Measurements from ENCODE around the gene ANO10.
"Not testable (repeated sequence)": the region's sequence is repeated elsewhere in the genome, so short reads cannot be mapped to it uniquely, and the experiment has no call there.

The ANO10 gene

GRCh38 chr3:43473244-43473643 is 148.6 kb downstream of the ANO10 start:
- DNase-seq (ENCODE audit: low read depth) = no peak

- peak; percentile 49 for DNase-seq (ENCODE audit: low read depth)
Measured at GRCh38 chr3:43468133-43468532, 153.7 kb downstream of the ANO10 start.

- no peak for DNase-seq (ENCODE audit: low read depth)
Measured at GRCh38 chr3:43465109-43465508, 156.7 kb downstream of the ANO10 start.

DNA sequence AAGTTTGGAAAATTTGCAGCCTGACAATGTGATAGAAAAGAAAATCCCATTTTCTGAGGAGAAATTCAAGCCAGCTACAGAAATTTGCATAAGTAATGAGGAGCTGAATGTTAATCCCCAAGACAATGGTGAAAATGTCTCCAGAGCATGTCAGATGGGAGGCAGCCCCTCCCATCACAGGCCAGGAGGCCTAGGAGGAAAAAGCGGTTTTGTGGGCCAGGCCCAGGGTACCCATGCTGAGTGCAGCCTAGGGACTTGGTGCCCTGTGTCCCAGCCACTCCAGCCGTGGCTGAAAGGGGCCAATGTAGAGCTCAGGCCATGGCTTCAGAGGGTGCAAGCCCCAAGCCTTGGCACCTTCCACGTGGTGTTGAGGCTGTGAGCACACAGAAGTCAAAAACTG is 159.2 kb downstream of the ANO10 start:
- not testable (repeated sequence) for DNase-seq (ENCODE audit: low read depth)

- DNase-seq (ENCODE audit: low read depth) = peak; percentile 27
Measured at GRCh38 chr3:43461345-43461744, 160.5 kb downstream of the ANO10 start.

DNA sequence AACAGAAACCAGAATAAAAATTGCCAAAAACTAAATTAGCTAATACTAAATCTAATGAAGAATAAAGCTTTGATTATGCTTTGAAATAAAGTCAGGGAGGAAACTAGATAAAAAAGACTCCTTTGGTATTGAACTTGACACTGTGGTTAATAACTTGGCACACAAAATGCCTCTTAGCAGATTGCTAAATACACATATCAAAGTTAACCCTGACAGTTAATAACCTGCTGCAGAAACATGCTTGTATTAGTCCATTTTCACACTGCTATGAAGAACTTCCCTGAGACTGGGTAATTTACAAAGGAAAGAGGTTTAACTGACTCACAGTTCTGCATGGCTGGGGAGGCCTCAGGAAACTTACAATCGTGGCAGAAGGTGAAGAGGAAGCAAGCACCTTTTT is 164.8 kb downstream of the ANO10 start:
- not testable (repeated sequence) for DNase-seq (ENCODE audit: low read depth)

GRCh38 chr3:43455233-43455632 is 166.6 kb downstream of the ANO10 start:
- peak; percentile 91 for DNase-seq (ENCODE audit: low read depth)

DNA sequence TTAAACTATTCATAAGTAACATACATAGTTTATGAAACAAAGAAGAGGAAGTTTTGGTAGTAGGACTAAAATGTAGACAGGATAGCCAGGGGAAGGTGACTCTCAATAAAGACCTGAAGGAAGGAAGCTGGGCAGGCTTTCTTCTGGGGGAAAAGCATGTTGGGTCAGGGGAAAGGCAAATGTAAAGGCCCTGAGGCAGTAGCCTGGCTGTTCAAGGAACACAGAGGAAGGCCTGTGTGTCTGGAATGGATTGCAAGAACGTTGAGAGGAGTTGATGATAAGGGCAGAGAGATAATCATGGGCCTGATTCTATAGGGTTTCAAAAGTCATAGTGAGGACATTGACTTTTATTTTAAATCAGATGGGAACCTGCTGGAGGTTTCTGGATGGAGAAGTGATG is 167.8 kb downstream of the ANO10 start:
- no peak for DNase-seq (ENCODE audit: low read depth)

DNA sequence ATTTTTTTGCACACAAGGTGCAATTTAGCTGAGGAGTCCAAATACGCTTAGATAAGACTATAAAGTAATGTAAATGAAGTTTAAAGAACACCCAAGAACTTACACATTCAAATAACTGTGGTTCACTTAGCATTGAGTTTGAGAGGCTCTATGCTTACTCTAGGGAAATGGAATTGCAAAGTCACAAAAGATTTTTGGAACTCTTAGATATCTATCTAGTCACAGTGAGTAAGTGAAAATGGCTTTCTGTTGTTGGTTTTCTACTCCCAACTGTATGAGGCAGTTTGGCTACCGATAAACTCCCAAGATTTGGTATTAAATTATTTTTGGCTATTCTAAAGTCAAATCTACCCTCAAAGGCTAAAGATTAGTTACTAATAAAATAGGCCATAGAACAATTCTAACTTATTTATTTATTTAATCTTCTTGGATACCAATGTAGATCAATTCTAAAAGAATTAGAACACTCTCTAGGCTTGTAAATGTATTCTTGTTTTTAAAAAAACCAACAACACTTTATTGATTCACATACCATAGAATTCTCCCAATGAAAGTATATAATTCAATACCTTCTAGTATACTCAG is 170.0 kb downstream of the ANO10 start:
- no peak for DNase-seq (ENCODE audit: low read depth)

DNA sequence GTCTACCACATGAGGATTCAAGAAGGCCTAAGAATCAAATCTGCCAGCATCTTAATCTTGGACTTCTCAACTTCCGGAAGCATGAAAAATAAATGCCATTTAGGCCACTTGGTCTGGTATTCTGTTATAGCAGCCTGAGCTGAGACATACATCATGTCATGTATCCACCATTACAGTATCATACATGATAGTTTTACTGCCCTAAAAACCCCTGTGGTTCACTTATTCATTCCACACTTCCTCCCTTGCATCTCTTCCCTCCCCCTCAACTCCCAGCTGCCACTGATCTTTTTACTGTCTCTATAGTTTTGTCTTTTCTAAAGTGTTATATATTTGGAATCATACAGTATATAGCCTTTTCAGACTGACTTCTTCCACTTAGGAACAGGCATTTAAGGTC is 173.7 kb downstream of the ANO10 start:
- no peak for DNase-seq (ENCODE audit: low read depth)

DNA sequence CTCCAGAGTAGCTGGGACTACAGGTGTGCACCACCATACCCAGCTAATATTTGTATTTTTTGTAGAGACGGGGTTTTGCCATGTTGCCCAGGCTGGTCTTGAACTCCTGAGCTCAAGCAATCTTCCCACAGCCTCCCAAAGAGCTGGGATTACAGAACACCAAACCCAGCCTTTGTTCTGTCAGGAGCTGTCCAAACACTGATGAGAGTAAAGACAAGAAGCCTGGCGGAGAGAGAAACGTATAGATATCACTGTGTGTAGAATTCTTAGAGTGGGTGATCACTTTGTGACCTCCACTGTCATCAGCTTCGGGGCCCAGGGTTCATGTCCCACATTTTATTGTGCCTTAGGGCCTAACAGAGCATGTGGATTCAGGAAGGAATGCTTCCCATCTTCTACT is 176.0 kb downstream of the ANO10 start:
- DNase-seq (ENCODE audit: low read depth) = no peak

DNA sequence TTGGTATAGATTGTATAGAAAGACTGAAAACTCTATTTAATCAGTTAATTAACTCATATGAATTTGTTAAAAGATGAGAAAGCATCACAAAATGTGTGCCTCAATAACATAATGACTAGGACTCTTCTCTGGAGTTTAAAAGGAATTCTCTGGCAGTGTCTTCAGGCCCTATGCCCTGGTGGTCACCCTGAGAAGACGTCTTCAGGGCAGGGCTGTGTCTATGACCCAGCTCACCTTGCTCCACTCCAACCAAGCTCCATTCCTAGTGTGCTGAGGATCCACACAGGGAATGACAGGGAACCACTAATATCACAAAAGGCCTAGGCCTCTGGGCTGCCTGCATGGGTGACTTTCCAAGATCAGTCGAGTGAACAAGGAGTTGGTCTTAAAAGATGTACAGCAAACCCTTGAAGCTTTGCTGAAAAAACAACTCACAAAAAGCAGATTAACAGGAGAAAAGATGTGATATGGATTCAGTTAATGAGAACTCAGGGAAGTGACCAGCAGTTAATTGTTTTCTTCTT is 178.9 kb downstream of the ANO10 start:
- DNase-seq (ENCODE audit: low read depth) = no peak

- no peak for DNase-seq (ENCODE audit: low read depth)
Measured at GRCh38 chr3:43436507-43437140, 185.2 kb downstream of the ANO10 start.

GRCh38 chr3:43435706-43436105 is 186.1 kb downstream of the ANO10 start:
- DNase-seq (ENCODE audit: low read depth) = no peak

DNA sequence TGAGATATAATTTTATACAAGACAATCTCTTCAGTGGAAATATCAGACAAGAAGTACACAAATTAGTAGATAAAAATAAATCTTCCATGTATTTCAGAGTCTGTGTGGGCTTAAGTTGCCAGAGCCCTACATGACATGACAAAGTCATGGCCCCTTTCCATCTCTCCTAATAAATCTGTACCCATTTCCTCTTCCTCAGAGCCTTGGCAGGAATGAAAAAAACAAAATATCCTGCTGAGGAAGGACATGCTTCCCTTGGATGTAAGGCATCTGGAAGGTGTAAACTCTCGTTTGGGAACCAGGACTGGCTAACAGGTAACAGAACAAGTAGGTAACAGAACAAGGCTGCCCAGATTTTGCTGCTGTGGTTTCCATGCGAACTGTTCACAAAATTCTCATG is 187.4 kb downstream of the ANO10 start:
- DNase-seq (ENCODE audit: low read depth) = no peak

DNA sequence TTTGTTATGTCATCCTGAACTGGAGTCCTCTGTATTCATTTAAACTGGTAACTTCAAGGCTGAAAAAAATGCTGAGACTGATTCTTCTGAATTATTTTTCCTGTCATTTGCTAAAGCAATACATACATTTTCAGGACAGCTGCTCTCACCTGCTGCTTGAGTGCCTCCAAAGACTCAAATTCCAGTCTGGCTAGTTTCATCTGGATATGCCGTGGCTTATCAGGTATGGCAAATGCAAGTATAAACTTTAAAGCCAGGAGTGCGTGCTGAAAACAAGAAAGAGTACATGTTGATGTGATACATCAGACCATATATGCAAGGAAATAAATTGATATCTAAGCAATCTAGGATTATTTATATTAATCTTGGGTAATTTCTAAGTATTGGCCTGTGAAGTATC is 189.3 kb downstream of the ANO10 start:
- DNase-seq (ENCODE audit: low read depth) = no peak

DNA sequence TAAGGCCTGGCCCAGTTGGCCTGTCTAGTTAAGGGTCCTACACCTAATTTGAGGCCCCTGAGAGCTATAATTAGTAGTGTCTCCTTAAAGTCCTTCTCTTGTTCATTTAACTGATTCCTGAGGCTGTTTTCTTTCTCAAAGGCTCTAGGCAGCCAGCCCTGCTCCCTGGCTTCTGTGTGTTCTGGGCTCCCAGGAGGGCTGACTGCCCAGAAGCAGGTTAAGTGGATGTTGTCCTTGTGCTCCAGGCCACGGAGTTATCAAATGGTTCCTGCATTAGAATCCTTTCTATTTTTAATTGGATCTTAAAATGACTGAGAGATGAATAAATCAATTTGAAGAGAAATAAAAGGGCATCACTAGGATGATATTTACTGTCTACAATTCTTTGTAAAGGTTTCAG is 195.4 kb downstream of the ANO10 start:
- DNase-seq (ENCODE audit: low read depth) = no peak

- DNase-seq (ENCODE audit: low read depth) = no peak
Measured at GRCh38 chr3:43425829-43426228, 196.0 kb downstream of the ANO10 start.

GRCh38 chr3:43423639-43424038 is 198.2 kb downstream of the ANO10 start:
- DNase-seq (ENCODE audit: low read depth) = no peak

DNA sequence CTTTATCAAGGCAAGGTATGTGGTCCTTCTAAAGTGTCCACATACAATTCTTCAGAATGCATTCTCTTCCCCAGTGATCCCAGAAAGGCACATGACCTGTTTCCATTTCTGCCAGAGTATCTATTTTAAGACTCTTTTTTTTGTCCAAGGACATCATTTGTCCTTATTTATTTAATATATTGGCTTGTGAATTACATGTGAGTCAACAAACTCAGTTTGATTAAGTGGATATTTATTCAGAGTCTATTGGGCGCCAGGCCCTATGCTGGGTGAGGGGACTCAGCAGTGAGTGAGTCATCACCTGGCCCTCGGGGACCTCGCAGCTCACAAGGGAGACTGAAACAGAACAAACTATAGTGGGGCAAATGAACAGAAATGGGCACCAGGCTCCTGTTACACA is 198.7 kb downstream of the ANO10 start:
- DNase-seq (ENCODE audit: low read depth) = no peak

DNA sequence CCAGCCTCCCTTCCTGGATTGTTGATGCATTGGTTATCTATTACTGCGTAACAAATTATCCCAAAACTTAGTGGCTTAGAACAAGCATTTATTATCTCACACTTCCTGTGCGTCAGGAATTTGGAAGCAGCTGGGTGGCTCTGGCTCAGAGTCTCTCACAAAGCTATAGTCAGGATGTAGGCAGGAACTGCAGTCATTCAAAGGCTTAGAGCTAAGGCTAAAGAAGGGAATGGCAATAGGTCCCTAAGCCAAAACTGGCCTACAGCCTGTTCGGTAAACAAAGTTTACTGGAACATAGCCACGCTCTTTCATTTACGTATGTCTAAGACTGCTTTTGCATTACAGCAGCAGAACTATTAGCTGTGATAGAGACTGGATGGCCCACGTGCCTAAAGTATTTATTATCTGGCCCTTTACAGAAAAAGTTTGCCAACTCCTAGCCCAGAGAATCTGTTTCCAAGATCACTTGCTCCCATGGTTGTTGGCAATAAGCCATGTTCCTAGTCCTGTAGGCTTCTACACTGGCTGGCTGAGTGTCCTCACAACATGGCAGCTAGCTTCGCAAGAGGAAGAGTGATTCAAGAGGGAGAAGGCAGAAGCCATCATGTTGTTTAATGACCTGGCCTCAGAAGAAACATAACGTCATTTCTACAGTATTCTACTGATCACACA is 203.1 kb downstream of the ANO10 start:
- DNase-seq (ENCODE audit: low read depth) = no peak

GRCh38 chr3:43417133-43417532 is 204.7 kb downstream of the ANO10 start:
- DNase-seq (ENCODE audit: low read depth) = no peak

DNA sequence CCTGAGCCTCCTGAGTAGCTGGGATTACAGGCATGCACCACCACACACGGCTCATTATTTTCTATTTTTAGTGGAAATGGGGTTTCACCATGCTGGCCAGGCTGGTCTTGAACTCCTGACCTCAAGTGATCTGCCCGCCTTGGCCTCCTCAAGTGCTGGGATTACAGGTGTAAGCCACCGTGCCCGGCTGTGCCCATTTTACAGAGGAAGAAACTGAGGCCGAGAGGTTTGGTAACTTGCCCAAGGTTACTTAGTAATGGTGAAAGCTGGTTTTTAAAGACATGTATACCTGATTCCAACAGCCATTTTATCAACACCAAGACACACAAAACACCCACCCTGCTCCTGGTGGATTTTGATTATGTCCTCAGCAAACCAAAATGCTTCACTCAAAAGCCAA is 206.7 kb downstream of the ANO10 start:
- DNase-seq (ENCODE audit: low read depth) = no peak

All from amniotic epithelial cell (primary cell).